Stimulated activated CD8-positive, alpha-beta memory T cell treated with anti-CD3 and anti-CD28 coated beads, Interleukin-15, amount 100 ng/mL, for 48 hours (primary cell): ENCODE results near the gene BCAR3.
"Not testable (repeated sequence)": the region's sequence is repeated elsewhere in the genome, so short reads cannot be mapped to it uniquely, and the experiment has no call there.

Experiments used
- DNase-seq, 2 donors: peaks; one replicate each; pipeline ENCODE4 v3.0.0-alpha.2; 2020; ENCODE audit warnings: low read depth in 2 of 2

The BCAR3 gene

GRCh38 chr1:93669369-93669768 lies 12.3 kb downstream of the BCAR3 start:
- DNase-seq = no peak

- DNase-seq = no peak
These were observed 12.7 kb downstream of the BCAR3 start for GRCh38 chr1:93668951-93669350.

- DNase-seq = no peak
These were observed 13.5 kb downstream of the BCAR3 start for GRCh38 chr1:93668121-93668520.

- no peak for DNase-seq
These were observed 14.0 kb downstream of the BCAR3 start for GRCh38 chr1:93667642-93668041.

DNA sequence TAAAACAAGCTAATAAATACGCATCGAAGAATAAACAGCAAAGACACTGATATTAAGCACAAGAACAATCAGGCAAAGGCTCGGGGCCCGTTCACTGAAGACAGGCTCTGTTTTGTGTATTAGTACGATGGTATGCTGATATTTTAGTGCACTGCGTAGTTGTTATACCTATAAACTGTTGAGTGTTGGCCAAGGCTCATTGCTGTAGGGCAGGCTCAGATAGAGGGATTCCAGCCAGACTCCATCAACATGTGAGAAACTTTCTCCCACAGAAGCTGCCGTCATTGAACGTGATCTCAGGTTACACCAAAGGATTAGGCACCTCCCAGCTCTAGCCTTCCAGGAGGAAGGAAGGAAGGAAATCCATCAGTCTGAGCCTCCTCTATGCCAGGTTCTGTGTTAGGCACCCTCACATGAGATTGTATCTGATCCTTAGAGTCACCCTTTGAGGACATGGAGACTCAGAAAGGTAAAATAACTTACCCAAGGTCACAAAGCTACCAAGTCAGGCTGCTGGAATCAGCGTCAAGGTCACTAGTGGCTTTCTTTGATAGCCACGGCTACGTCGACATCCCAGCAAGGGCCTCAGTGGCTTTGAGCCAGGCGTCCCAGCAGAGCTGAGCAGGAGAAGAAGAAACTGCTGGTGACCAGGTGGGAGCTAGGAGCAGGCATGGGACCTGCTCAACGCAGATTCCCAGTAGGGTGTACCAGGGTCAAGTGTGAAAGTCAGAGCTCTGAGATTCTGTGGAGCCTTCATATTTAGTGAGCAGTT lies 14.8 kb downstream of the BCAR3 start:
- DNase-seq = no peak

DNA sequence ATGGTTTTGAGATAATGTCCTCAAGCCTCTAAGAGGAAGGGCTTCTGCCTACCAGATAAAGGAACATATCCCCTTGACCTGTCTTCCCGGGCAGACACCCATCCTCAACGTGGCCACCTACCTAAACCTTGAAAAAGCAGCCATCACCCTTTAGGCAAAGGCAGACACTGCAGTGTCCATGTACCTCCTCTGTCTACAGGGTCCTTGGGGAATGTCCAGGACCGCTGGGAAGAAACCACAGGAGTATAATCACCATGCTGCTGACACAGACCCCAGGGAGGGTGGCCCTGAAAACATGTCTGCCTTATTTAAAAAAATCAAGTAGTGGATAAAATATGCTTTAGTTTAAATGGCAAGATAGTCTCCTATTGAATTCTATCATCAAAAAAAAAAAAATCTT lies 16.6 kb downstream of the BCAR3 start:
- no peak for DNase-seq

DNA sequence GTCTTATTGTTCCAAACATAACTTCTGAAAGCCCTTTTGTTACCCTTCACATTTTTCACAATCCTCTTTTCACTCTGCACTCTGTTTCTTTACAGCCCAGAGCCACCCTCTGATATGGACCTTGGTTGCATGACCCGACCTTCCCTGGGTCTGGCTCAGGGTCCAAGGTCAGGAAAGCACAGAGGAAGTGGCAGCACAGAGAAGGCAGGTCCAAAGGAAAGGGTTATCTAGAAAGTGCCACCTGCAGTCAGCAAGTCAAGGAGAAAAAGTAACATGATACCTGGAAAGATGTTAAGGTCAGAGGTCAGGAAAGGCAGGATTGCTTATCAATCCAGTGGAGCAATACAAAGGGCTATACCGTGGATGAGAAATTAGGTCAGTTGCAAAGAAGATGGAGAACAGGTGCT lies 18.4 kb downstream of the BCAR3 start:
- DNase-seq = no peak

DNA sequence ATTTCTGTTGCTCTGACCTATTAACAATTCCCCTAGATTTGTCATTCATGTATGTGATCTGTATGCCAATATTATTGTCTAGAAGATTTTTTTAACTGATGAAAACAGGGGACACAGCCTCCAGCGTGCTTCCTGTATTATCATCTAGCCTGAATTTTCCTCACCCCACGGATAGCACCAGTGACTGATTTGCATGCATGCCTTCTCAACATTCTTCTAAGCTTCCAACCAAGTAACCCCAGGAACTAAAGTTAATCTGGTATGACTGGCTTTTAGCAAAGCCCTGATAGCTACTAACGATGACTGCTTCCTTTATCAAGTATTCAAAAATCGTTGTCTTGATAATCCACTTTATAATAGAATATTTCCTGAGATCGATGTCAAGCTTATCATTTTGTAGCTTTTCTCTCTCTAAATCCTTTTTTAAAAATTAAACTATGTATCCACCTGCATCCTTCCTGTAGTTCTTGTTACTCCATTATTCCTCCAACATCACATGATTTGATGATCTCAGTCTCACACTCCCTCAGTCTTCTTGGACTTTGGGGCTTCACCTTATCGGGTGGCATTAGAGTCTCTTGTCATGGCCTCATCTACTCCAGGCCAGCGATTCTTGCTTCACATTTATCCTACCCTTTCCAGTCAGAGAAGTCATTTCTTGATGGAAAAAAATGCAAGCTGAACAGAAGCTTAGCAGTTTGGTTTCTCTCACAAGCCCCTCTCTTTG lies 19.0 kb downstream of the BCAR3 start:
- DNase-seq = no peak

GRCh38 chr1:93661829-93662474 lies 19.7 kb downstream of the BCAR3 start:
- no peak for DNase-seq

GRCh38 chr1:93661341-93661740 lies 20.3 kb downstream of the BCAR3 start:
- DNase-seq = not testable (repeated sequence)

DNA sequence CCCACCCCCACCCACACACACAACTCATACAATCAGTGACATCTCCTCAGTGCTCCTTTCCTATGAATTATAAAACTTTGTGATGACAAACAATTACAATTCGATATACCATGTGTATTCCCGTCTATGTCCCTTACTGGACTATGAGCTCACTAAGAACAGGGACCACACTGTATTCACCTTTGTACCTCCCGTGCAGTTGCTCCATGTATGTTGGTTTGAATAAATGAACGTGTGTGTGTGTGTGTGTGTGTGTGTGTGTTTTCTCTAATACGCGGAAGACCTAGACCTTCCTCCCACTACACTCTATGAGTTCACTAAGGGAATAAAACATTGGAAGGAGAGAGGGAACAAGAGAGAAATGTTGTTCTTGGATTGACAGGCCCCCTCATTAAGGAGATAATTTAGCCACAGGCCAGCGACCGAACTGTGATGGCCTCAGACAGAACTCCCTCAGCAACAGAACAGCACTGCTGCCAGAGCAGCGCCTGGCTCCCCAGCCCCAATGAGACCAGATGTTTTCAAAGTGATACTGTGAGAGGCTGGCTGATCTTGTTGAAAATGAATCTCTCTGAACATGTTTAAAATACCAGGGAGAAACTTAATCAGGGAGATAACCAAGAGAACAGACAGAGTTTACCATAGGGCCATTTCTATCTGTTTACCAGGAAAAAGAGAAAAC lies 21.7 kb downstream of the BCAR3 start:
- DNase-seq = no peak

DNA sequence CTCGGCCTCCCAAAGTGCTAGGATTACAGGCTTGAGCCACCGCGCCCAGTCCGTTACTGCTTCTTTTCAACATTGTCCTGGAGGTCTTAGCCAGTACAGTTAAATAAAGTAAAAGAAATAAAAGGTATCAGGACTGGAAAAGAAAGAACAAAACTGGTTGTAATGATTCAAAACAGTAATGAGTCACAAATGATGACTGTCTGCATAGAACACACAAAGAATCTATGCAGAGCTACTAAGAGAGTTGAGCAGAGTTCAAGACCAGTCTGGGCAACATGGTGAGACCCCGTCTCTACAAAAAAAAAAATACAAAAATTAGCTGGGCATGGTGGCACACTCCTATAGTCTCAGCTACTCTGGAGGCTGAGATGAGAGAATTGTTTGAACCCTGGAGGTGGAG lies 23.4 kb downstream of the BCAR3 start:
- no peak for DNase-seq

GRCh38 chr1:93656491-93656890 lies 25.1 kb downstream of the BCAR3 start:
- no peak for DNase-seq

DNA sequence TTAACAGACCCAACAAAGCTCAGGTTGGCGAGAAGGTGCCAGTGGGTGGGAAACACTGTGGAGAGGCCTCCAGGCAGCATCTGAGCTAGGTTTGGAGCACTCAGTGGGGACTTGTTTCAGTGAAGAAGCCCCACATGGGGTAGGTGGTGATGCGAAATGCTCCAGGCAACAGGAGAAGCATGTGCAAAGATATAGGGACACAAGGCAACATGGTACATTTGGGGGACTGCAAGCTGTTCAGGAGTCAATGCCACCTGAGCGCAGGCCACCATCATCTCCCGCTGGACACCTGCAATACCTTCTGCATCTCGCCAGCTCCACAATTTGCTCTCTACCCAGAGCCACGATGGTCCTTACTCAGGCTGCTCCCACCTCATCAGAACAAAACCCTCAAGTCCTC lies 28.0 kb downstream of the BCAR3 start:
- DNase-seq = no peak

DNA sequence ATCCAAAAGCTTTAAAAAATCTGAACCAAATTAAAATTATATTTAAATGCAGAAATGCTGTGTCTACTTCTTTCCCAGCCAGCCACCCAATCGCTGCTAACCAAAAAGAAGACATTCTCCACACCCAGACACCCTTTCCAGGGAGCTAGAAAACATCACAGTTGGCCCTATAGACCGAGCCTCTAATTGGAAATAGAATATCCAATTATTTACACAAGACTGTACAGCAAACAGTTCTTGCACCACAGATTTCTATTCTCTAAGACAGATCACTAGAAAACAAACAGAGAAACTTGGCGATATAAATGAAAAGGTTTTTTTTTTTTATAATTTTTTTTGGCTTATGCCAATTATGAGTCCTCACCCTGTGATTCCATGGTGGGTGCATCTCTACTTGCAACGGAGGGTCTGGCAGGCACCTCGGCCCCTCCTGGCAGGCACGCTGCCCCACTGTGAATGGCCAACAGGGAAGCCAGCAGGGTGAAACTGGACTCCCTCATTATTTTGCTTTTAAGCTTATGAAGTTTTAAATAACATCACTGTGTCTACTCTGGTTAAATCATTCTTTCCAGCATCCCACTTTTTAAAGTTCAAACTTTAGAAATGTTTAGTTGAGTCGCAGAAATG lies 29.2 kb downstream of the BCAR3 start:
- no peak for DNase-seq

DNA sequence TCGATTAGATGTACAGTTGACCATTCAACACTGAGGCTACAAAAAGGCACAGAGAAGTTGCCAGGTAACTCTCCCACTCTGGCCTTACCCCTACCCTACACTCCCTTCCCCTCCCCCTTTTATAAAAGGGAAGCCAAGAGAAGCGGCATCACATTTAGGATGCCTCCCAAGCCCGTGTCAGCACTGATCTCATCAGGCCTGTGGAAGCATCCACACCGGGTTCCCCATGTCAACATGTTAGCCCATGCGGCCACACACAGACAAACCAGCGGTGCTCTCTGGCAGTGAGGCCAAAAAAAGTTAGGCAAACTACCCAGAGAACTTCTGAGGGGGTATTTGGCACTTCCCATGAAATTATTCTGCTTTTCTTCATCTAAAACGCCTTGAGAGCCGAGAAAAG lies 29.9 kb downstream of the BCAR3 start:
- no peak for DNase-seq

GRCh38 chr1:93650159-93650558 lies 31.5 kb downstream of the BCAR3 start:
- DNase-seq = not testable (repeated sequence)

DNA sequence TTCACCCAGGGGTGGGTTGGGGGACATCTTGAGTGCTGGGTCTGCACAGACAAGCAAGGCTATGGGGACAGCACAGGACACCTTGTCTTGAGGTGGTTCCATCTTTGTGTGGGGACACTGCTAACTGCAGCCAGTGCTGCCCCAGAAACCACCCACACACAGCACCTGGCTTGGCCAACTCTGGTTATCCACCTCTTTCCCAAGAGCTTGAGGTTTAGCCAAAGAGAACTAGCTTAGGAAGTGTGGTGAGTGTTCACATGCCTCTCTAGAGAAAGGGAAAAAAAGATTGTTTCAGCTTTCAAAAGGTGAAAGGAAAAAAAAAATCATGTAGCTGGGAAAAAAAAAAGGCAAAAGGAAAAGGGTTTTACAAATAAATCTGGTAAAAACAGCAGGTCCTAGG lies 32.4 kb downstream of the BCAR3 start:
- no peak for DNase-seq

- DNase-seq = no peak
These were observed 33.0 kb downstream of the BCAR3 start for GRCh38 chr1:93648656-93649055.

- DNase-seq = no peak
These were observed 40.1 kb downstream of the BCAR3 start for GRCh38 chr1:93641527-93641926.

DNA sequence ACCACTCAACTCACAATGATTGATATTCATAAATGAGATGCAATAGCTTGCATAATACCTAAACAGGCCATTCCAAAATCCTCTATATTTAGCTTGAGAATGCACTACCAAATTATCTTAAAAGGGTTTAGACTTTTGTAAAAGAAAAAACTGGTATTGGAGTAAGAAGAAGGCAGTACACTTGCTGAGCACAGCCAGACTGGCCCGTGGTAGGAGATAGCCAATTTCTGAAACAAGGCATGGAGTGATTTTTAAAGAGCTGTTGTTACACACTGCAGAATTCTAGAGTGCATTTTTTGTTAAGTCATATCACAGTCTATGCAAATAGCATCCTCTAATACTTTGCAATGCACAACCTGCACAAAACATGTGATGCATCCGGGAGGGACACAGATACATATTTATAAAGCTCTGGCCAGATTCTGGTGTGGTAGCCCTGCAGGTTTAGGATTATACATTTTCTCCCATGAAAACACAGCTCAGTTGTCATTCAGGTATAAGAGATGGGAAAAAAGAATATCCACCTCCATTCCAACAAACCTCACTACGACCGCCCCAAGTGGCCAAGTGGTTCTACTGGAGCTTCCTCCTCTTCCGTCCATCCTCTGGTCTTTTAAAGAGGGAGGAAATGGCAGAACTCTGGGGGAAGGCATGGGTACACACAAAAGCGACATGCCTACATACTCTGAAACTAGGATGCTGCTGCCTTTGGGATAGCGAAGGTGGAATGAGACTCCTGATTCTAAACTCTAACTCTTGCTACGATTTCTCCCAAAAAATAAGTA lies 40.8 kb downstream of the BCAR3 start:
- DNase-seq = no peak
